Stimulated activated CD8-positive, alpha-beta memory T cell treated with anti-CD3 and anti-CD28 coated beads, Interleukin-4, amount 100 ng/mL, for 48 hours (primary cell): Measurements from ENCODE around the gene PRMT3.
"Not testable (repeated sequence)": the region's sequence is repeated elsewhere in the genome, so short reads cannot be mapped to it uniquely, and the experiment has no call there.

Experiments
- DNase-seq: peaks from one replicate; pipeline ENCODE4 v3.0.0-alpha.2; 2020

The PRMT3 gene

DNA sequence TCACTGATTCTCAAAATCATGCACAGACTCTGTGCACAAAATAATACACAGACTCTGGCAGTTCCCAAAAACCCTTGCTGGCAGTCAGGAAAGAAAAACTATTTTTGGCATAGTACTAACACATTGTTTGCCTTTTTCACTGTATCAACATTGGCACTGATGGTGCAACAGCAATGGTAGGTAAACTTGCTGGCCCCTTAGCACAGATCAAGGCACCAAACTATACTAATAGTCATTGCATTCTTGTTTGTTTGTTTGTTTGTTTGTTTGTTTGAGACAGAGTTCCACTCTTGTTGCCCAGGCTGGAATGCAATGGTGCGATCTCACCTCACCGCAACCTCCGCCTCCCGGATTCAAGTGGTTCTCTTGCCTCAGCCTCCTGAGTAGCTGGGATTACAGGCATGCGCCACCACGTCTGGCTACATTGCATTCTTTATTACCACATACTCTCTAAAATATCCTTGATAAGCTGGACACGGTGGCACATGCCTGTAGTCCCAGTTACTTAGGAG is 130.9 kb downstream of the PRMT3 start:
- no peak for DNase-seq

DNA sequence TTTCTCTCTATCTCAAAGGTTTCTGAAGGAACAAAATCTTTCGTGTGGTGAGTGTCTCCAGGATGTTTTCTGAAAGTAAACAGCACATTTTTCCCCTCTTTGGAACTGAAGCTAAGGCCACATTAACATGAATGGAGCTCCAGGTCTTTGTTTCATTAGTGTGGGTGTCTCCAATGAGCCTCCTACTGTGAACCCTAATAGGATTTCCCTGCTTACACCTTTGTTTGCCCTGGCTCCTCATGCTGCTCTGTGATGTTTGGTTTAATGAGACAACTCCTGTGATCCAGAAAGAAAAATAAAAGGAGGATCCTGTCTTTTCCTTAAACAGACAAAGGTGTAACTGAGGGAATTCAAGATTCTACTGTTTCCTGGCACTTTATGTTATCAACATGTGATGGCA is 135.0 kb downstream of the PRMT3 start:
- no peak for DNase-seq

DNA sequence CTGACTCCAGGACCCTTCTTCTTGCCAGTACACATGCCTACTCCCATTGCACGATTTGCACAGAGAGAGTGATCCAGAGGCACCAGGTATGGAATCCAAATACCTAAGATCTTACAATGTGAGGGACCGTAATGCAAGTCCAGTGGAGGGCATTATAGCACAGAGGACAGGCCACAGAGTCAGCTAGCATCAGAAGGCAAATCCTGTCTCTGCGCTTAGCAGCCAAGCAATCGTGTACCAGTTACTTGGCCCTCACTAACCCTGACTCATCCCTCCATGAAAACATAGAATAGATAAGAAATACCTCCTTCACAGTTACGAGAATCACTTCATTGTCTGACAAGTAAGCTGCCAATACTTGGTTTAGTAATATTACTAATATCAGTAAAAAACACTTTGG is 142.2 kb downstream of the PRMT3 start:
- no peak for DNase-seq

DNA sequence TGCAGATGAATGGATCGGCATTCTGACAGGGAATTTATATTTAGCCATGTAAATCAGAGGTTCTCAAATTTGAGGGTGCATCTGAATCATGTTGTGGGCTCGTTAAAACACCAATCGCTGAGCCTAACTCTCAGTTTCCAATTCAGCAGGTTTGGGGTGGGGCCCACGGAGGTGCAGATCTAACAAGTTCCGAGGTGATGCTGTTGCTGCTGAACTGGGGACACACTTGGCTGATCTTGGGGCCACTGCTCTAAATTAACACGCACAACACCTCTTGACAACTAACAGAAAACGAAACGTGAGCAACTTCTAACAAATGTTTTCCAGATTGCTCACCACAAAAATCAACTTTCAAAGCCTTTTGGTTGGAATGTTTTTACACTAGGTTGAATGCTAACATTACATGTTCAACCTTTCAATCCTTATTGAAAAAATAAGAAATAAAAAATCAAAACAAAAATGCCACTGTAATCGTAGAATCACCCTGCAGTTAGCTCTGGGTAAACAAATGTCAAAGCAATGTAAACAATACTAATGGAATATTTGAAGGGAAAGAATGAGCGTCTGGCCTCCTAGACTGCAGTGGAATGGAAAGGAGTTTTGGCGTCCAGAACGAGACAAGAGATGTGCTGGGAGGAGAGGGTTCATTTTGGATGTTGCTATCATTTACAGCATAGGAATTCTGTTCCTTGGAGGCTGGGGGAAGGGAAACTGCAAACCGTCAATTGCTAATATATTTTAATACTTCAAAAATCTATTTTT is 143.6 kb downstream of the PRMT3 start:
- DNase-seq, result no peak

DNA sequence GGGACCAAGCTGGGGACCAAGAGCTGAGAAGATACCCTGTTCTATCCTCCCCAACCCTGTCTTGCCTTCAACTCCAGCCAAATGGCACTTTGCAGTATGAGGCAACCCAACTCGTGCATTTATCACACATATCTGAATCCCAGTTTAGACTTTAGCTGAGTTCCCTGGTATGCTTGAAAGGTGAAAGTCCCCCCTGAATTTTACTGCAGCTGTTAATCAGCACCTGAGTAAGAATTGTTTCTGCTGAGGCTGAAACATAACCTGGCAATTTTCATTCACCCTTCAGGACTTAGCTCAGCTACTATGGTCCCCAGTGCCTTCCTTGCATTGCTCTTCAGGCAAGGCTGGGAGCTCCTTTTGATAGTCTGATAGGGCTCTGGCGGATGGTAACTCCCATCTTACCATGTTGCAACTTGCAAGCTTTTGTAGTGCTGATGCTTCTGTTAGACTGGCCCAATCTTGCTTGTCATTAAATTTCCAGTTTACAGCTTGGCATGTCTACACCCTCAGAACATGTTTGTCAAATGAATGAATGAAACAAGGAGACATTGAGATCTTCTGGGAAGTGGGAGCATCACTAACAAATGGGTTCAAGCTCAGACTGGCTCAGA is 147.9 kb downstream of the PRMT3 start:
- DNase-seq, result no peak

DNA sequence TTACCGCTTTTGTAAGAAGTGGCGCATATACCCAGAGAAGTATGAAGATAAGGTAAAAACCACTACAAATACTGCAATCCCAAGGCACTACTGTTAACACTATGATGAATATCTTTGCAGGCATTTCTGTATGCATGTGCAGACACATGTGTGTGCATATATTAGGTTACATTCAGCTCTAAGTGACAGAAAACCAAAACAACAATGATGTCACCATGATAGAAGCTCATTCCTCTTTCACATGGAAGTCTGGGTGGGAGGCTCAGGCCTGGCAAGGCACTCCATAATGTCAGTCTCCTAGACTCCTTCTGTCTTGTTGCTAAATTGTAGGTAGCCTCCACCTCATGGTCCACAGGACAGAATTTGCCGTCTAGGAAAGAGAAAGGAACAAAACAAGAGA is 148.8 kb downstream of the PRMT3 start:
- DNase-seq, result no peak

DNA sequence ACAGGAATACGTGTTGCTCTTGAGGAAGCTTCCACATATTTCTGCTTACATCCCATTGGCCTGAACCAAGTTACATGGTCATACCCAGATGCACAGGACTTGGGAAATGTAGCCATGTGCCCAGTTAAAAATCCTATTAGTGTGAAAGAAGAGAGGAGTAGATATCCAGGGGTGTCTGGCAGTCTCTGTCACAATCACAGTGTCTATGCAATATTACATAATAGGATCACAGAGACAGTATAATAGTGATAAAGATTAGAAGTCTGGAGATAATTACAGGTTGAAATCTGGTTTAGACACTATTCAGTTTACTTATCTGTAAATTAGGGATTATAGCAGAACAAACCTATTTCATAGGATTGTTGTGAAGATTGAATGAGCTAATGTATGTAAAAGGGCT is 149.3 kb downstream of the PRMT3 start:
- DNase-seq, result no peak

DNA sequence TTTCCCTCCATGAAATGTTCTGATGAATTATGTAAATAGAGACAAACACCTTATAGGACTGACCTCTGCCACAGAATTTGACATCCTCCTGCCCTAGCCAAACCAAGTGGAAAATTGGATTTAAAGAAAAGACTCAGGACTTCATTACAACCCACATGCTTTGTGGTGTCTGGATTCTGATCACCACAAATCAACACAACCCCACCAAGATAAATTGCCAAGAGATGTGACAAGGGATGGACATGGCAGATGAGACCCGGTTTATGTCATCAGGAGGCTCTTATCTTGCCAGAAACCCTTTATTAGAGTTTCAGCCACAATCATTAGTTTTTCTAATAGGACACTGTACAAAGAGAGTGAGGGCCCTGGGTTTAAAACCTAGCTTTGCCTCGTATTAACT is 154.0 kb downstream of the PRMT3 start:
- no peak for DNase-seq

DNA sequence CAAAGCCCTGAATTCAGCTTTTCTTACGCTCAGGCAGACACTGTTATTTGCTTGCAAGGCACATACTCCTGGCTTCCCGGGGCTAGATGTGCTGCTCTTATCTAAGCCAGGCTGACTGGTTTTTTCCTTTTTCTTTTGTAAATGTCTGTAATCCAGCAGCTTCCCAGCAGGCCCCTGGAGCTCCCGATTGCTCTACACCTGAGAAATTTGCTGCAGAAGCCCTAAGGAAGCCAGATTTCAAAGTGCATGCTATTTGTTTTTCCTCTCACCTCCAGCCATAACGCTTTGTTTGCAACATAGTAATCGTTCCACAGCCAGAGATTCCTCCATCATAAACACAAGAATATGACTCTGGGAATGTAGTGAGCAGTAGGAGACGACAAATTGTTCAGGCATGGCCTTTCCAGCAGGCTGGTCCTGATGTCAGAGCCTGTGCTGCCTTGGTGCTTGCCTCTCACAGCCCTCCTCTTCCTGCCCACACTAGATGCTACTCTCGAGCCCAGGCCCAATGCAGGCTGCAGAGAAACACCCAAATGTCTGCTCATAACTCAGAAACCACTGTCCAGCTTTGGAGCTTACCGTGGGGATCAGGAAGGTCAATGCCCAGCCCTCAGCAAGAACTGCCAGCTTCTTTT is 157.2 kb downstream of the PRMT3 start:
- no peak for DNase-seq

DNA sequence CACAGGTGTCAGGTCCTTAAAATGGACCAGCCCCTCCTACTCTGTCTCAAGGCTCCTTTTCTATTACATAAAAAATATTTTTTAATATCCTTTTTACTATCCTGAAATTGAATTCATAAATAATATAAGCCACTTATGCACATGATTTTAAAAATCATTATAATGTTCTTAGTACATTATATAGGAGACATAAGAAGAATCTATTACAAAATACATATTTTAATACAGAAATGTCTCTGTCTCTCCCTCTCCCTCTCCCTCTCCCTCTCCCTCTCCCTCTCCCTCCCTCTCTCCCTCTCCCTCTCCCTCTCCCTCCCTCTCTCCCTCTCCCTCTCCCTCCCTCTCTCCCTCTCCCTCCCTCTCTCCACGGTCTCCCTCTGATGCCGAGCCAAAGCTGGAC is 159.9 kb downstream of the PRMT3 start:
- DNase-seq, result no peak

DNA sequence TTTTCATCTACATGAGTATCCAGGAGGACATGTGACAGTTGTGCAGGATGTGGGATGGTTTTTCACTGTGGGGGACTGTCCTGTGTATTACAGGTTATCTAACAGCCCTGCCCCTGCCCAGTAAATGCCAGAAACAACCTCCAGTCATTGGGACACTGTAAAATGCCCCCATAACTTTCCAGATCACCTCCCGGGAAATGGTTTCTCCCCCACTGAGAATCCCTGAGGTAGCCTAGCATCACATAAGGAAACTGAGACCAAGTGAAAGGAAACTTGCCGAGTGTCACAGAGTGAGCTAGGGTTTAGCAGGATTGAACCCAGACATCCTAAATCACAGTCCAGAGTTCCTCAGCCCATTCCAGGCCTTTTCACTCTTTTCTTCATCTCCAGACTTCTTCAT is 163.6 kb downstream of the PRMT3 start:
- DNase-seq, result no peak

DNA sequence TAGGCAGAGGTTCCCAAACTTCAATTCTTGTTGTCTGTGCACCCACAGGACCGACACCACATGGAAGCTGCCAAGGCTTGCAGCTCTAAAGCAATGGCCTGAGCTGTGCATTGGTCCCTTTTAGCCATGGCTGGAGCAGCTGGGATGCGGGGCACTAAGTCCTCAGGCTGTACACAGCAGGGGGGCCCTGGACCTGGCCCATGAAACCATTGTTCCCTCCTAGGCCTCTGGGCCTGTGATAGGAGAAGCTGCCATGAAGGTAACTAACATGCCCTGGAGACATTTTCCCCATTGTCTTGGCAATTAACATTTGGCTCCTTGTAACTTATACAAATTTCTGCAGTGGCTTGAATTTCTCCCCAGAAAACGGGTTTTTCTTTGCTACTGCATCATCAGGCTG is 168.3 kb downstream of the PRMT3 start:
- no peak for DNase-seq

DNA sequence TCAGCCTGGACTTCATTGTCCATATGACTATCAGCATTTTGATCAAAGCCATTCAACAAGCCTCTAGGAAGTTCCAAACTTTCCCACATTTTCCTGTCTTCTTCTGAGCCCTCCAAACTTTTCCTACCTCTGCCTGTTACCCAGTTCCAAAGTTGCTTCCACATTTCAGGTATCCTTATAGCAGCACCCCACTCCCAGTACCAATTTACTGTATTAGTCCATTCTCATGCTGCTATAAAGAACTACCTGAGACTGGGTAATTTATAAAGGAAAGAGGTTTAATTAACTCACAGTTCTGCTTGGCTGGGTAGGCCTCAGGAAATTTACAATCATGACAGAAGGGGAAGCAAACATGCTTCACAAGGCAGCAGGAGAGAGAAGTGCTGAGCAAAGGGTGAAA is 168.9 kb downstream of the PRMT3 start:
- not testable (repeated sequence) for DNase-seq

DNA sequence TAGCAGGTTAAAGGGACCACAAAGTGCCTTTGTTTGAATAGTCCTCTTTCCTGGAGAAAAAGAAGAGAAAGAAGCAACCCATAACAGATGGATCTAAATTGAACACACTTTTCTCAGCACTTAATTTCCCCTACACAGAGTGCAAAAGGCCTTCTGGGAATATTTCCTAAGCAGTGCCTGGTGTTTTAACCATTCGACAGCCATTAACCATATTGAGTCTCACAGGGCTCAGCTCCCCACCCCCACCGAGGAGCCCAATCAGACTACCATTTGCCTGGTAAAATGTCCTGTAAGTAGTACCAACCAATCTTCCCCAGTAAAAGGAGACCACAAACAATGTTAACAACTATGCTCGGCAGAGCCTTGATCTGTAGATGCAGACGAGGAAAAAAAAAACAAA is 171.2 kb downstream of the PRMT3 start:
- DNase-seq, result no peak
